Lower leg skin (tissue), 4 donors: ENCODE measurements around the gene GLOD4. TPM values are rescaled to one million over a fixed set of nuclear protein-coding genes. Genes with fewer than 3 reads are reported as not detected.

Source experiments
- DNase-seq, 2 donors: peaks; one replicate each; pipeline ENCODE4 v3.0.0-alpha.2; 2019; ENCODE audit warnings: low spot score in 2 of 2
- H3K4me3 ChIP-seq: fragments of 200-600 bp; sonication (generic); 2 replicates; pipeline ENCODE4 v1.5.1; 2017; ENCODE audit warnings: mild to moderate bottlenecking, low read depth; ENCODE audit not compliant: poor library complexity, severe bottlenecking
- CTCF ChIP-seq, 3 donors: fragments of 450-650 bp; IDR thresholded peaks; one replicate each; pipeline ENCODE4 v1.5.1; 2016; ENCODE audit warnings: antibody characterized with exemption in 3 of 3, mild to moderate bottlenecking in 3 of 3, moderate library complexity in 2 of 3
- POLR2A ChIP-seq, 2 donors: fragments of 450-650 bp; IDR thresholded peaks; one replicate each; pipeline ENCODE4 v1.6.1; 2016 to 2017; ENCODE audit warnings: antibody characterized with exemption in 2 of 2, mild to moderate bottlenecking in 1 of 2, moderate library complexity in 1 of 2
- WGBS, 2 donors: methylation state at CpG; one replicate each; pipeline ENCODE4 v1.1.5; 2018; 5-methylcytosine and 5-hydroxymethylcytosine counted together
- intact Hi-C: fragments of 100-400 bp; cut with DNase I; formaldehyde crosslinking; loops from one replicate; pipeline ENCODE4 v1.15.0; 2023; ENCODE audit warnings: low total_unique reads
- total RNA-seq, 4 donors: library from RNA; depleted of rRNA; stranded (reverse); fragments of >200 nt; gene quantifications; one replicate each; pipeline ENCODE4 v1.1.0, GENCODE V29; 2016

GLOD4 gene
- total RNA-seq, 4 donors from 2014 or later = 69.7 to 99.5 (median 84.0) TPM

GRCh38 chr17:825216-825615, 43.1 kb upstream of the GLOD4 start:
- DNase-seq = no peak
- H3K4me3 ChIP-seq = no peak overlapping the region
- intact Hi-C loops = no loop called here
- TF ChIP-seq POLR2A (IDR thresholded peaks at IDR 0.05) (no peak), CTCF (IDR thresholded peaks at IDR 0.05) (no peak)
- 78 to 85% methylated on average over 17 of the region's 17 CpGs for WGBS, 2 donors

- WGBS, 2 donors = 89 to 94% methylated on average over 16 of the region's 16 CpGs
- no peak for DNase-seq
- TF ChIP-seq POLR2A (IDR thresholded peaks at IDR 0.05) (no peak), CTCF (IDR thresholded peaks at IDR 0.05) (no peak)
- no peak overlapping the region for H3K4me3 ChIP-seq
- intact Hi-C loops = no loop called here
These were observed 42.3 kb upstream of the GLOD4 start for GRCh38 chr17:824378-824777.

- H3K4me3 ChIP-seq = no peak overlapping the region
- intact Hi-C loops = no loop called here
- WGBS, 2 donors = 92 to 94% methylated on average over 9 of the region's 9 CpGs
- no peak for DNase-seq
- no peak for TF ChIP-seq CTCF (IDR thresholded peaks at IDR 0.05)
- TF ChIP-seq POLR2A (IDR thresholded peaks at IDR 0.05) = no peak
These were observed 41.4 kb upstream of the GLOD4 start for GRCh38 chr17:823501-823902.

- DNase-seq = no peak
- H3K4me3 ChIP-seq = no peak overlapping the region
- intact Hi-C loops = no loop called here
- TF ChIP-seq CTCF (IDR thresholded peaks at IDR 0.05) = no peak
- TF ChIP-seq POLR2A (IDR thresholded peaks at IDR 0.05) = no peak
- WGBS, 2 donors = 96% methylated on average over 19 of the region's 19 CpGs
These were observed 37.2 kb upstream of the GLOD4 start for GRCh38 chr17:819251-819650.

- no peak for DNase-seq
- 92% methylated on average over 20 of the region's 20 CpGs for WGBS, 2 donors
- intact Hi-C loops = no loop called here
- TF ChIP-seq CTCF (IDR thresholded peaks at IDR 0.05) (no peak), POLR2A (IDR thresholded peaks at IDR 0.05) (no peak)
- no peak overlapping the region for H3K4me3 ChIP-seq
These were observed 32.3 kb upstream of the GLOD4 start for GRCh38 chr17:814371-814770.

- intact Hi-C loops = no loop called here
- DNase-seq = no peak
- no peak overlapping the region for H3K4me3 ChIP-seq
- TF ChIP-seq CTCF (IDR thresholded peaks at IDR 0.05) = peak in 1 of 3 donors; percentile 42
- no peak for TF ChIP-seq POLR2A (IDR thresholded peaks at IDR 0.05)
- 84 to 95% methylated on average over 14 of the region's 14 CpGs for WGBS, 2 donors
These were observed 30.6 kb upstream of the GLOD4 start for GRCh38 chr17:812638-813204.
